ENCODE measurements around the gene TOPAZ1. TPM values are rescaled to one million over a fixed set of nuclear protein-coding genes. Genes with fewer than 3 reads are reported as not detected.

The TOPAZ1 gene
- total and polyA plus RNA-seq, 9 of the 15 experiments (the other 6 are each of a cell fraction or from before 2014, with no cell fraction given): 0.01 TPM; not detected in 8

- Histone ChIP-seq H3K9ac (ENCODE audit: insufficient read depth in 1 of 2, low read depth in 2 of 2, low read length in 2 of 2) (peak overlapping the region in 1 of 2 experiments; percentile 69; a peak in 3 of 4 replicates), H3K4me3 (no peak overlapping the region), H3K27ac (ENCODE audit: extremely low read depth, low read depth, low read length) (peak overlapping the region; percentile 86), H3K36me3 (ENCODE audit: control insufficient read depth, insufficient read depth, low read length) (no peaks in the 10 kb centered on the region), H2AFZ (ENCODE audit: low read depth, low read length) (peak overlapping the region; percentile 87), H3K9me3 (replicated peaks; ENCODE audit: control insufficient read depth, insufficient read depth, low read depth, low read length) (0 out of 2 replicates have a peak, but pooled peaks cover 1% of the 10 kb centered on the region), H3K79me2 (ENCODE audit: control insufficient read depth, insufficient read depth, low read length) (no peaks in the 10 kb centered on the region), H3K9me1 (ENCODE audit: control insufficient read depth, insufficient read depth, low read length) (no peaks in the 10 kb centered on the region), H3K27me3 (ENCODE audit: control insufficient read depth in 2 of 2, insufficient read depth in 2 of 2, low read length in 2 of 2) (no peaks in the 10 kb centered on the region), H3K4me2 (ENCODE audit: insufficient read depth, low read length) (peak overlapping the region; percentile 59), H4K20me1 (replicated peaks; ENCODE audit: control insufficient read depth, insufficient read depth, low read length) (no peaks in the 10 kb centered on the region), H3K4me1 (replicated peaks in 1 of 2; ENCODE audit: control insufficient read depth in 2 of 2, insufficient read depth in 2 of 2, low read length in 2 of 2) (peaks cover 10 to 47% of the 10 kb centered on the region in 2 experiments)
- ChIA-PET CTCF (ENCODE audit: low intra/inter-chr PET ratio) (interaction anchor here (0.6 to 0.7 kb wide), 2 partner anchors 88 to 466 kb away, joined by 3 read pairs; no protein-coding TSS in a partner anchor), POLR2A (interaction anchor here (0.6 kb wide), 1 partner anchor 15 kb away, joined by 3 read pairs; no protein-coding TSS in a partner anchor)
- peak; percentile 92 for FAIRE-seq
- in situ Hi-C loops (cut with MboI) (no loop called here), intact Hi-C loops (cut with micrococcal nuclease) (loop anchor here (5.0 kb wide), 2 partner anchors 86 to 281 kb away; no protein-coding TSS in a partner anchor)
- peak; percentile 89 for ATAC-seq
- 23% methylated on average over 16 of the region's 16 CpGs for WGBS (ENCODE audit: insufficient coverage, low coverage, missing lambda C conversion rate)
- peak; percentile 80 to 93 (median 84) for DNase-seq (ENCODE audit: extremely low read depth in 1 of 4, low spot score in 3 of 4)
- no TSS peak for BruUV-seq (replicated peaks)
- peak; percentile 9 for TF ChIP-seq DACH1 (IDR thresholded peaks at IDR 0.05; ENCODE audit: partially characterized antibody)
- TF ChIP-seq CREM (IDR thresholded peaks at IDR 0.05; ENCODE audit: low read depth): peak; percentile 60; the same call in 1 of the 2 replicates
- peak; percentile 45; the same call in 1 of the 2 replicates for TF ChIP-seq L3MBTL2 (IDR thresholded peaks at IDR 0.05)
- no peak for TF ChIP-seq ZNF449 (CRISPR knock-in tag; IDR thresholded peaks at IDR 0.05)
- no peak for TF ChIP-seq E2F1 (CRISPR knock-in tag; IDR thresholded peaks at IDR 0.05)
- no peak for TF ChIP-seq NR2F6 (CRISPR knock-in tag; IDR thresholded peaks at IDR 0.05)
- TF ChIP-seq ZBTB40 (IDR thresholded peaks at IDR 0.05): peak; percentile 54; the same call in 1 of the 2 replicates
- TF ChIP-seq ZBTB40 (CRISPR knock-in tag; IDR thresholded peaks at IDR 0.05): no peak
- TF ChIP-seq RB1 (IDR thresholded peaks at IDR 0.05; ENCODE audit: low read depth): 0 out of 2 replicates have a peak, but pooled peaks have one; percentile 14
Measured at GRCh38 chr3:44235604-44236484, 5.8 kb upstream of the TOPAZ1 start.

Data from K562 (cell line).